HepG2 (cell line): ENCODE results near the gene ANKRD65. TPM values are rescaled to one million over a fixed set of nuclear protein-coding genes. Genes with fewer than 3 reads are reported as not detected.

ENCODE experiments used
- AKAP8 ChIP-seq: sonication (generic); formaldehyde crosslinking; IDR thresholded peaks from 2 replicates; pipeline ENCODE4 v1.5.1; 2020; ENCODE audit warnings: mild to moderate bottlenecking, missing genetic modification reagents
- HNF1A ChIP-seq, 2 experiments: sonication (generic) in 1 of 2; formaldehyde crosslinking in 1 of 2; IDR thresholded peaks; 2 replicates each; pipeline versions ENCODE4 v1.4.0 to v1.6.1; 2016 to 2020; ENCODE audit warnings: borderline replicate concordance in 1 of 2, low read depth in 1 of 2, mild to moderate bottlenecking in 1 of 2, missing genetic modification reagents in 1 of 2
- MBNL3 ChIP-seq: fragments of 250-450 bp; sonication (Bioruptor Pico); conservative IDR thresholded peaks from 2 replicates; pipeline ENCODE4 v1.8.0; 2022; ENCODE audit warnings: mild to moderate bottlenecking, inconsistent platforms
- MEIS2 ChIP-seq: sonication (generic); formaldehyde crosslinking; IDR thresholded peaks from 2 replicates; pipeline ENCODE4 v1.9.0; 2021; ENCODE audit warnings: mild to moderate bottlenecking, missing genetic modification reagents
- MNT ChIP-seq: fragments of 450-650 bp; IDR thresholded peaks from 2 replicates; pipeline ENCODE4 v1.6.1; 2016
- NCOA2 ChIP-seq: sonication (generic); formaldehyde crosslinking; IDR thresholded peaks from 2 replicates; pipeline ENCODE4 v1.8.0; 2022; ENCODE audit warnings: inconsistent platforms
- NKX3-1 ChIP-seq: sonication (generic); formaldehyde crosslinking; IDR thresholded peaks from 2 replicates; pipeline ENCODE4 v1.5.0; 2020; ENCODE audit warnings: missing genetic modification reagents
- POLR2G ChIP-seq: fragments of 200-400 bp; formaldehyde crosslinking; IDR thresholded peaks from 2 replicates; pipeline ENCODE4 v1.6.1; 2018; ENCODE audit warnings: mild to moderate bottlenecking, low read depth, low read length, moderate library complexity
- RORA ChIP-seq: sonication (generic); formaldehyde crosslinking; IDR thresholded peaks from 2 replicates; pipeline ENCODE4 v1.5.0; 2020; ENCODE audit warnings: mild to moderate bottlenecking, missing genetic modification reagents, moderate library complexity
- SP1 ChIP-seq, 2 experiments: fragments of 450-650 bp in 1 of 2; sonication (generic) in 1 of 2; formaldehyde crosslinking in 1 of 2; IDR thresholded peaks; 2 replicates each; pipeline versions ENCODE4 v1.4.0 to v1.6.1; 2016 to 2020; ENCODE audit warnings: missing genetic modification reagents in 1 of 2
- TOPORS ChIP-seq: sonication (generic); formaldehyde crosslinking; IDR thresholded peaks from 2 replicates; pipeline ENCODE4 v1.8.0; 2023; ENCODE audit warnings: mild to moderate bottlenecking, missing genetic modification reagents
- ZBTB21 ChIP-seq: sonication (generic); formaldehyde crosslinking; IDR thresholded peaks from 2 replicates; pipeline ENCODE4 v1.4.0; 2020; ENCODE audit warnings: missing genetic modification reagents
- ZNF136 ChIP-seq: sonication (generic); formaldehyde crosslinking; IDR thresholded peaks from 2 replicates; pipeline ENCODE4 v1.8.1; 2022; ENCODE audit warnings: low read depth, mild to moderate bottlenecking, moderate library complexity, missing genetic modification reagents
- ZNF280D ChIP-seq: sonication (generic); formaldehyde crosslinking; IDR thresholded peaks from 2 replicates; pipeline ENCODE4 v1.5.1; 2020; ENCODE audit warnings: mild to moderate bottlenecking, missing genetic modification reagents
- ZNF460 ChIP-seq: sonication (generic); formaldehyde crosslinking; IDR thresholded peaks from 2 replicates; pipeline ENCODE4 v1.5.1; 2020; ENCODE audit warnings: missing genetic modification reagents, mild to moderate bottlenecking, borderline replicate concordance
- ZNF652 ChIP-seq: IDR thresholded peaks from 2 replicates; pipeline ENCODE4 v1.6.1; 2016; ENCODE audit warnings: low read depth, borderline replicate concordance
- ZNF660 ChIP-seq: sonication (generic); formaldehyde crosslinking; IDR thresholded peaks from 2 replicates; pipeline ENCODE4 v1.5.1; 2020; ENCODE audit warnings: mild to moderate bottlenecking, low read depth, missing genetic modification reagents, borderline replicate concordance
- polyA plus RNA-seq, 8 experiments: library from polyadenylated mRNA; depleted of rRNA in 3 of 8; stranded (reverse) in 7 of 8; unstranded in 1 of 8; fragments of >200 nt; fragmentation: Illumina TruSeq in 4 of 8; extraction: Trizol in 4 of 8; gene quantifications; 2 replicates each; pipeline versions ENCODE4 v1.2.1 to v1.2.3, GENCODE V29; 2011 to 2016; ENCODE audit warnings: low read depth in 4 of 8, missing spikeins in 1 of 8, mixed read lengths in 1 of 8; ENCODE audit not compliant: insufficient read depth in 1 of 8
- total RNA-seq, 5 experiments: library from RNA; depleted of rRNA; stranded (reverse); fragments of >200 nt; fragmentation: Illumina TruSeq; extraction: Trizol; gene quantifications; 2 replicates each; pipeline ENCODE4 v1.2.3, GENCODE V29; 2016; ENCODE audit warnings: low read depth in 1 of 5
- TF ChIP-seq, protein P1 (sequence below): IDR thresholded peaks from 2 replicates; pipeline ENCODE4 v1.6.1; 2016; ENCODE audit warnings: missing genetic modification reagents, missing compliant biosample characterization

The ANKRD65 gene
- total and polyA plus RNA-seq, 2 of the 13 experiments (the other 11 are each of a cell fraction or from before 2014, with no cell fraction given): 12.1 to 30.1 TPM

GRCh38 chr1:1399187-1399871, 21.7 kb downstream of the ANKRD65 start, which contains the start of gene CCNL2 (continued):
- TF ChIP-seq HNF1A (IDR thresholded peaks at IDR 0.05; ENCODE audit: low read depth) (no peak), HNF1A (CRISPR knock-in tag; IDR thresholded peaks at IDR 0.05; ENCODE audit: borderline replicate concordance) (peak; percentile 78; the same call in 1 of the 2 replicates), NKX3-1 (CRISPR knock-in tag) (0 out of 2 replicates have a peak, but pooled peaks have one; percentile 29), MEIS2 (CRISPR knock-in tag) (peak; percentile 50; the same call in 1 of the 2 replicates), POLR2G (peak; percentile 90), MNT (peak; percentile 66), ZNF660 (CRISPR knock-in tag) (no peak), NCOA2 (no peak), TOPORS (CRISPR knock-in tag) (no peak), ZBTB21 (no peak), MBNL3 (CRISPR knock-in tag) (no peak), RORA (no peak), ZNF652 (CRISPR knock-in tag) (no peak), AKAP8 (CRISPR knock-in tag) (no peak; the same call in 1 of the 2 replicates), SP1 (IDR thresholded peaks at IDR 0.05) (peak; percentile 37; the same call in 1 of the 2 replicates), SP1 (CRISPR knock-in tag; IDR thresholded peaks at IDR 0.05) (peak; percentile 96), ZNF136 (CRISPR knock-in tag) (0 out of 2 replicates have a peak, but pooled peaks have one; percentile 18), ZNF460 (CRISPR knock-in tag) (no peak), ZNF280D (CRISPR knock-in tag) (no peak; the same call in 1 of the 2 replicates)
- TF ChIP-seq, protein P1, sequence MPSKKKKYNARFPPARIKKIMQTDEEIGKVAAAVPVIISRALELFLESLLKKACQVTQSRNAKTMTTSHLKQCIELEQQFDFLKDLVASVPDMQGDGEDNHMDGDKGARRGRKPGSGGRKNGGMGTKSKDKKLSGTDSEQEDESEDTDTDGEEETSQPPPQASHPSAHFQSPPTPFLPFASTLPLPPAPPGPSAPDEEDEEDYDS (CRISPR knock-in tag): peak; percentile 88
